ENCODE data around the gene MGA. TPM values are rescaled to one million over a fixed set of nuclear protein-coding genes. Genes with fewer than 3 reads are reported as not detected.

MGA gene
- total and polyA plus RNA-seq, 12 donors = 2.6 to 56.8 (median 37.4) TPM

DNA sequence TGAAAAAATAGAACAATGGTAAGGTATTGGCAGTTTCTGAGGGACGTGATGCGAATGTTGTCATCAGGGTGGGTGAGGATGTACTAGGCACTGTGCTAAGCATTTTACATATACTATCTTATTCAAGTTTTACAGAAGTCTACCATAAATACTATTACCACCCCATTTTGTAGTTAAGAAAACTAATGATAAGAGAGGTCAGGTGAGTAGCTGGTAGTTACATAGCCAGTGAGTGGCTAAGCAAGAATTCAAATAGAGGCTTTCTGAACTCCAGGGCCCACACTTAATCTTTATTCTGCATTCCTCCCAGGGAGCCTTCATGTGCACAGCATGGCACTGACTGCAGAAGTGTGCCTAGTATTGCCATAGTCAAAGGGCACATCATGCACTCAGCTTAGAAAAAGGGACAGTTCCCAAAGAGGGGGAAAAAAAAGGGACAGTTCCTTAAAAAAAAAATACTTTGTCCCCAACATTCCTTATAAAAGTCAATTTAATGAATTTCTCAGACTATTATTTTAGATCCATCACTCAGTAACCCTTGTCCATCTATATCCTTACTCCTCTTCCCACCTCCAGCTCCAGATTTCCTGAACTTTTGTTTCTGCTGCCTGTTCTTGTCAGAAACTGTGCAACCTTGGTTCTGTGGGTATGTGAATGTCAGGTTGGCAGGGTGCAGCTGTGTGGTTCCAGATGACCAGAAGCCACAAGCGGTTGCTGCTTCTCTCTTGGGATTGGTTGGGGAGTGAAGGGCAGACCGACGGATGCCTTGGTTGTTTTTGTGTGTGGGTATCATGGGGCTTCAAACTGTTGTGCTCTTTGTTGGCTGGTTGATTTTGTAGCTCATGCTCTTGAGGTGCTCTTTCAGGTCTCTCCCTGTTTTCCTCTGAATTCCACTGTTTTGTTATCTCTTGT, 122.4 kb downstream of the MGA start:
- no peak for DNase-seq
- intact Hi-C loops (cut with DNase I) = no loop called here
- WGBS, 4 donors = 74 to 82% (median 81%) methylated on average over 5 of the region's 5 CpGs
- H3K9me3 ChIP-seq (replicated peaks in 1 of 3) = no peaks in the 10 kb centered on the region
- H3K36me3 ChIP-seq (replicated peaks in 1 of 2) = no peaks in the 10 kb centered on the region
- H3K4me3 ChIP-seq = no peak overlapping the region
- TF ChIP-seq POLR2A (IDR thresholded peaks at IDR 0.05) (no peak), CTCF (IDR thresholded peaks at IDR 0.05) (no peak)
- no peaks in the 10 kb centered on the region for H3K27me3 ChIP-seq
- H3K4me1 ChIP-seq (replicated peaks in 1 of 2) = peaks cover 29 to 38% of the 10 kb centered on the region in 2 donors
- H3K27ac ChIP-seq = peak overlapping the region in 2 of 5 donors; percentile 8 to 13

DNA sequence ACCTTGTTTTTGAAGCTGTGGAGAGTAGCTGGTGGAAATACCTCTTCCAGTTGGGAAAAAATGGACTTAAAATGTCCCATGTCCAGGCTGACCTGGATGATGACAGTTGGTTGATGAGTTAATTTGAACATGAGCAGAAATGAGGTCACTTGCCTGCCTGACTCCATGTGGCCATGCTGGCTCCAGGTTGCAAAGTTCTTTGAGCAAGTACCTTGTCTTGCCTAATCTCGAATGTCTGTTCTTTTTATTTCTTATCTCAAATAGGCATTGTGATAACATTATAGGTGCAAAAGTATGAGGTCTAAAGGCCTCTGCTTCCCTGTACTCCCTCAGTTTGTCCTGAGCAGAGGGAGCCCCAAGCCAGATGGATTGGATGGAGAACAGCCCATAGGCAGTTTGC, 123.1 kb downstream of the MGA start:
- peak overlapping the region in 2 of 5 donors; percentile 8 to 13 for H3K27ac ChIP-seq
- TF ChIP-seq CTCF (IDR thresholded peaks at IDR 0.05) = no peak
- TF ChIP-seq POLR2A (IDR thresholded peaks at IDR 0.05) = no peak
- no peak overlapping the region for H3K4me3 ChIP-seq
- no peaks in the 10 kb centered on the region for H3K36me3 ChIP-seq (replicated peaks in 1 of 2)
- 32 to 53% (median 45%) methylated on average over 1 of the region's 1 CpG for WGBS, 4 donors
- peak in 1 of 7 donors; percentile 29 for DNase-seq
- no peaks in the 10 kb centered on the region for H3K9me3 ChIP-seq (replicated peaks in 1 of 3)
- no peaks in the 10 kb centered on the region for H3K27me3 ChIP-seq
- H3K4me1 ChIP-seq (replicated peaks in 1 of 2) = peaks cover 25 to 31% of the 10 kb centered on the region in 2 donors
- intact Hi-C loops (cut with DNase I) = no loop called here

- no peak for TF ChIP-seq CTCF (IDR thresholded peaks at IDR 0.05)
- TF ChIP-seq POLR2A (IDR thresholded peaks at IDR 0.05) = no peak
- no peaks in the 10 kb centered on the region for H3K36me3 ChIP-seq (replicated peaks in 1 of 2)
- DNase-seq = no peak
- intact Hi-C loops (cut with DNase I) = no loop called here
- no peaks in the 10 kb centered on the region for H3K27me3 ChIP-seq
- H3K4me1 ChIP-seq (replicated peaks in 1 of 2) = peaks cover 0 to 38% of the 10 kb centered on the region in 2 donors
- H3K4me3 ChIP-seq = no peak overlapping the region
- 86 to 94% (median 92%) methylated on average over 3 of the region's 3 CpGs for WGBS, 4 donors
- no peak overlapping the region for H3K27ac ChIP-seq
- H3K9me3 ChIP-seq (replicated peaks in 1 of 3) = no peaks in the 10 kb centered on the region
Measured at GRCh38 chr15:41788262-41788661, 128.1 kb downstream of the MGA start.

- Histone ChIP-seq H3K27ac (no peak overlapping the region), H3K4me3 (no peak overlapping the region), H3K4me1 (replicated peaks in 1 of 2) (peaks cover 0 to 33% of the 10 kb centered on the region in 2 donors), H3K27me3 (no peaks in the 10 kb centered on the region), H3K36me3 (replicated peaks in 1 of 2) (no peaks in the 10 kb centered on the region), H3K9me3 (replicated peaks in 1 of 3) (no peaks in the 10 kb centered on the region)
- TF ChIP-seq CTCF (IDR thresholded peaks at IDR 0.05) (no peak), POLR2A (IDR thresholded peaks at IDR 0.05) (no peak)
- intact Hi-C loops (cut with DNase I) = no loop called here
- 76 to 83% (median 79%) methylated on average over 4 of the region's 4 CpGs for WGBS, 4 donors
- DNase-seq = peak in 1 of 7 donors; percentile 20
Measured at GRCh38 chr15:41789236-41789635, 129.0 kb downstream of the MGA start.
